NCI-H748 (cell line): Measurements from ENCODE around the gene TRIM7.
"Not testable (repeated sequence)": the region's sequence is repeated elsewhere in the genome, so short reads cannot be mapped to it uniquely, and the experiment has no call there.

Experiments used
- DNase-seq: peaks from one replicate; lab custom pipeline; 2025; ENCODE audit not compliant: unreplicated experiment; lab: John Stamatoyannopoulos, UW

Gene TRIM7

DNA sequence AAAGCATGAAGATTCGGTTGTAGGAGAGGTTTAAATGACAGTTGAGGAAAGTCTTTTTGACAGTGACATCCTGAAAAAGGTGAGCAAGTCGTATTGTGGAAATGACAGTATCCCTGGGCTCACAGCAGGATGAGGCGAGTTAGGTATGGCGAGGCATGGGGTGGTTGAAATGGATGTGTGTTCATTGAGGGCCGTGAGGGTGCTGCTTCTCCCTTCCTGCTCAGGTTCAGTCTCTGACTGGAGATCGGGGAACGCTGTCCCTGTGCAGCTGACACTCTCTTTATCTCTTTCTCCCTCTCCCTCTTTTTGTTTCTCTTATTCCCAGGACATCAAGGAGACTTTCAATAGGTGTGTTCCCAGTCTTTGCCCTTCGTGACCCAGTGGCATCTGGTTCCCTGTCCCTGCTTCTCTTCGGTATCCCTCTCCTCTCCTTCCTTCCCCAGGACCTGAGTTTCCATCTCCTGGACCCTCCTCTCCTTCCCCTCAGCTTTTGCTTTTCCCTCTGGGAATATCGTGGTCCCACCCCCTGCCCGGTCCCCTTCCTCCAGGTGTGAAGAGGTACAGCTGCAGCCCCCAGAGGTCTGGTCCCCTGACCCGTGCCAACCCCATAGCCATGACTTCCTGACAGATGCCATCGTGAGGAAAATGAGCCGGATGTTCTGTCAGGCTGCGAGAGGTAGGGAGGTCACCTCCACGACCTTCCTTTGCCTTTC lies 28.2 kb upstream of the TRIM7 start:
- DNase-seq, result no peak

DNA sequence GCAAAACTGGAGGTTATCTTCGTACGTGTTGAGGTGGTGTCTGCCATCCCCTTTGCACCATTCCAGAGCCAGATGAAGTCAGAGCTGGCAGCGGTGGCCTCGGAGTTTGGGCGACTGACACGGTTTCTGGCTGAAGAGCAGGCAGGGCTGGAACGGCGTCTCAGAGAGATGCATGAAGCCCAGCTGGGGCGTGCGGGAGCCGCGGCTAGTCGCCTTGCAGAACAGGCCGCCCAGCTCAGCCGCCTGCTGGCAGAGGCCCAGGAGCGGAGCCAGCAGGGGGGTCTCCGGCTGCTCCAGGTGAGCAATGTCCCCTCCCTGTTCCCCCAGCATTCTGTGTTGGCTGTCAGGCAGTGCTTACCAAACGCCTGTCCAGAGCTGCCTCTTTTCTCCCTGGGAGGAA lies 27.6 kb upstream of the TRIM7 start:
- no peak for DNase-seq

DNA sequence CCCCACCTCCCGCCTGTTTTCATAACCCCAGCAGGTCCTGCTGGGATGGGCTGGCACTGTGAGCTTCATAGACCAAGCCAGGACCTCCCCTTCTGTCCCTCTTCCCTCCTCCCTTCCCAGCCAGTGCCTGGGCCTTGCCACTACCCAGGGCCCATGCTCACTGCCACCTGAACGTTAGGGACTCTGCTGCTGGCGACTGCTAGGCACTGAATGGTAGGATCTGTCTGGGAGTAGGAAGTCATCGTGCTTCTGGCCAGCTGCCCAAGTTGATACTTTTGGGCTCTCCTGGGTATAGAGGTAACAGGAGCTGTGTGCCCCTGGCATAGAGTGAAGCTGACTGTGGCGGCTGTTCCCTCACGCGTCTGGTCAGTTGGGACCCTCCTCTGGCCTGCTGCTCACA lies 26.4 kb upstream of the TRIM7 start:
- no peak for DNase-seq

DNA sequence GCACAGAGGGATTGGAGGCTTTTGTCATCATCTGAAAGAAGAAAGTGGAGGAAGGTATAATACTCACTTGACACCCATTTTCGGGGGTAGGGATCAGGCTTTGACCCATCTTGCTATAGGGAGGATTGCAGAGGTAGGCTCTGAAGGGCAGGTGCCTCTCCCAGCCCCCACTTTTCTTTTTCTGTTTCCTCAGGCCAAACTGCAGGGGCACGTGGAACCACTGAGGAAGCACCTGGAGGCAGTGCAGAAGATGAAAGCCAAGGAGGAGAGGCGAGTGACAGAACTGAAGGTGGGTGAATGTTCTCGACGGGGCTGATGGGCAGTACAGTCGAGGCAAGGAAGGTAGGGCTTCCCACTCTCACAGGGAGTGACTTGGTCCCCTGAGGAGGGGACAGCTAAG lies 25.6 kb upstream of the TRIM7 start:
- no peak for DNase-seq

DNA sequence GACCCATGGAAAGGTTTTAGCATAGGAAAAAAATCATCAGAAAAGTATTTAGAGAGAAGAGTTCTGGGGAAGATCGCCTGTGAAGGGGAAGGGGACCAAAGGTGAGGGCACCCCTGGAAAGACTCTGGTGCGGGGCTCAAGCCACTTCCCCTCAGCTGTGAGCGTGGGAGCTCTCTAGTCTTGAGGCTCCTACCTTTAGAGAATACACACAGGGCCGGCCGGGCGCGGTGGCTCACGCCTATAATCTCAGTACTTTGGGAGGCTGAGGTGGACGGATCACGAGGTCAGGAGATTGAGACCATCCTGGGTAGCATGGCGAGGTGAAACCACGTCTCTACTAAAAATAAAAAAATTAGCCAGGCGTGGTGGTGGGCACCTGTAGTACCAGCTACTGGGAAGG lies 25.0 kb upstream of the TRIM7 start:
- DNase-seq, result no peak

DNA sequence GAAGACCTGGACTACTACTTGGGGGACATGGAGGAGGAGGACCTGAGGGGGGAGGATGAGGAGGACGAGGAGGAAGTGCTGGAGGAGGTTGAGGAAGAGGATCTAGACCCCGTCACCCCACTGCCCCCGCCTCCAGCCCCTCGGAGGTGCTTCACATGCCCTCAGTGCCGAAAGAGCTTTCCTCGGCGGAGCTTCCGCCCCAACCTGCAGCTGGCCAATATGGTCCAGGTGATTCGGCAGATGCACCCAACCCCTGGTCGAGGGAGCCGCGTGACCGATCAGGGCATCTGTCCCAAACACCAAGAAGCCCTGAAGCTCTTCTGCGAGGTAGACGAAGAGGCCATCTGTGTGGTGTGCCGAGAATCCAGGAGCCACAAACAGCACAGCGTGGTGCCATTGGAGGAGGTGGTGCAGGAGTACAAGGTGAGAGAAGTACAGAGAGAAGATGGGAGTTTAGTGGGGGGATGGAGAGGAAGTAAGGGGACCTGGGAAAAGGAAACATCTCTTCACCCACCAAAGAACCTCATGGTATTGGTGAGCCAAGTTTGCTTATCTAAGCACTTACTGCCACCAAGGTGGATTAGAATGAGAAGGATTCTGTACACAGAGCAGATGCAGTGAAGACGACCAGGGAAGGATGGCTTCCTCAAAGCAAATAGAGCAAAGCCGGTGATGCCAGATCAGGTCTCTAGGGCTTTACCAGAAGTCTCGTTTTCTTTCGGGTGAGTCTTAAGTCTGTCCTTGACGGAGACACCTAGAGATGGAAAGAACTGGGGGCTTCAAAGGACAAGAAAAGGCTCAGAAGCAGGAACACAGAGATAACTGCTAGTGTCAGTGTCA lies 19.6 kb upstream of the TRIM7 start:
- no peak for DNase-seq

DNA sequence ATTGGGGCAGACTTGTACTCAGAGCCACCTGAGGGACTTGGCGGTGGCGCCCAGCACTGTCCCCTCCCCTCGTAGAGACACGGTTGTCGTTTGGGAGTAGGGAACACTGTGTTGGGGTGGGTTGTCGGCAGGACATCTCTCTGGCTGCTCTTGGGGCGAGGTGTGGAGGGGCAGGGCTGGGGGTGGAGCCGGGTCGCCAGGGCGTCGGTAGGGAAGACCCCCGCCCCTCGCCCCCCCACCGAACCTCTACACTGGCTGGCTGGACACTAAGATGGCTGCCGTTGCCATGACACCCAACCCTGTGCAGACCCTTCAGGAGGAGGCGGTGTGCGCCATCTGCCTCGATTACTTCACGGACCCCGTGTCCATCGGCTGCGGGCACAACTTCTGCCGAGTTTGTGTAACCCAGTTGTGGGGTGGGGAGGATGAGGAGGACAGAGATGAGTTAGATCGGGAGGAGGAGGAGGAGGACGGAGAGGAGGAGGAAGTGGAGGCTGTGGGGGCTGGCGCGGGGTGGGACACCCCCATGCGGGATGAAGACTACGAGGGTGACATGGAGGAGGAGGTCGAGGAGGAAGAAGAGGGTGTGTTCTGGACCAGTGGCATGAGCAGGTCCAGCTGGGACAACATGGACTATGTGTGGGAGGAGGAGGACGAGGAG lies 18.9 kb upstream of the TRIM7 start:
- DNase-seq, result no peak

DNA sequence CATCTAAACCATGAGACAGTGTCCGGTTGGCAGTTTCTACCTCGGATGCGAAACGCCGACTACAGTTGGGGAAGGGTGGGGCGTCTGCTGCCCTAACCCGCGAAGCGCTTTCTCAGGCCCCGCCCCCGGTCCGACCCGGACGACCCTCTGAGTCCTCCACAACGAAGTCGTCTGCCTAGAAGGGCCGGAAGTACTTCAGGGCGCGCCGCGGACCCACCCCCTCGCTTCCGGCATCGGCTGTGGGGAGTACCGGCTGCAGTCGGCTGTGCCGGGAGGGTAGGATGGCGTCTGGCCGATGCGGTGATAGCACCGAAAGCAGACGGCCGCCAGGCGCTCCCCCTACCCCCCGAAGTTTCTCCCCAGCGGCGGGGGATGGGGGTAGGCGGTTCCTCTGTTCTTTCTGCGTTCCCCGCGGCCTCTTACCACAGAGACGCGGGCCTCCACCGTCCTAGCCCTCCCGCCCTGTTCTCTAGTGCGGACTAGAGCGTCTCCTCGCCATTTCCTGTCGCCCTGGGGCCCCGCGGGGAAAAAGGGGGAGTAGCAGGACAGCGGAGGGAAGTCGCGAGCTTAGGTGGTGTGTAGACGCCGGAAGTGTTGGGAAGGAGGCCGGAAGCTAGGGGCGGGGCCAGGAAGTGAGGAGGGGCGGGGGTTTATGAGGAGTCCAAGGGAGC lies 18.2 kb upstream of the TRIM7 start, which contains the start of gene TRIM41:
Gene TRIM41, plus strand, starts transcription at position 224 of the 671 bp plus-strand sequence. CDS start 719 bp downstream, outside the sequence.
- DNase-seq, result no peak

DNA sequence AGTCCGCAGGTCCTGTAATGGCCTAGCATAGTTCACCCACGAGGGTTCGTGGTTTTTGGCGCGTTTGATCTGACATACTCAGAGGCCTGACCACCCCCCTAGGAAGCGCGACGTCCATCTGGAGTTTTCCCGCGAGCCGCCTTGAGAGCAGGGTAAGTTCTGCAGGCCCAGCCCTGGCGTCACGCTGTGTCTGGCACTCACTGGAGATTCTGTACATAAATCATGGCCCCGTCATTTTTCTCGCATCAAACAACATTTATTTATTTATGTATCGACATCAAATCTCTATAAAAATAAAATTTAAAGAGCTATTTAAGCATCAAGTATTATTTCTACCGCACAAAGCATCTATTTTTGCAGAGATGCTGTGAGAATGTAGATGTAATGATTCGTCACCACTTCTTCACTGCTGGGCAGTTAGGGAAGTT lies 17.6 kb upstream of the TRIM7 start:
- no peak for DNase-seq

DNA sequence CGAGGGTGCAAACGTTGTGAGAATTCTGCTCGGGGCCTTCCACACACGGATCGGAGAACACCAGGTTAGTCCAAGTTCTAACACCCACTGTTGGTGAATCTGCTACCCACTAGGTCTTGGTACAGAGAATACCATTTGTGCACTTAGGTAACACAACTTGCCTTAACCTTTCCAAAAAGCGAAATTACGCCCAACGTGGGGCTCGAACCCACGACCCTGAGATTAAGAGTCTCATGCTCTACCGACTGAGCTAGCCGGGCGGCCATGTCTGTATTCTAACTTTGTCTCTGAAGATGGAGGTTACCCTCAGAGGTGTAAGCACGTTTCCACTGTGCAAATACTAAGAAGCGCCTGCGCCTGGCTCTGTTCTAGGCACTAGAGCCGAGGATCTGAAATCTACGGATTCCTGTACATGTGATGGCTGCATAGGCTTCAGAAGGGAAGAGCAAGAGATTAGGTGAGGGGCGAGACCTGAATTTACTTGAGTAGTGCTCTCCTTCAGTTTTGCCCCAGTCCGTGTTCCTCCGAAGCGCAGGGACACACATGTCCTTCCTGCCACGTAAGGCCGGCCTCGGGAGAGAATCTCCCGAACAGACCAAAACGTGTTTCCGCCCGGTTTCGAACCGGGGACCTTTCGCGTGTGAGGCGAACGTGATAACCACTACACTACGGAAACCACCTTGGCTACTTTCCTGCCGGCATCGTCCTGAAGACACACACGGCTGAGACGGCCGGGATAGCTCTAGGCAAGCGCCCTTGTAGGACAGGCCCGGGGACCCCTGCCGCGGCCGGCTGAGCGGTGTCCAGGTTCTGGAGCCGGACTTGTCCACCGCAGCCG lies 17.0 kb upstream of the TRIM7 start:
- no peak for DNase-seq

DNA sequence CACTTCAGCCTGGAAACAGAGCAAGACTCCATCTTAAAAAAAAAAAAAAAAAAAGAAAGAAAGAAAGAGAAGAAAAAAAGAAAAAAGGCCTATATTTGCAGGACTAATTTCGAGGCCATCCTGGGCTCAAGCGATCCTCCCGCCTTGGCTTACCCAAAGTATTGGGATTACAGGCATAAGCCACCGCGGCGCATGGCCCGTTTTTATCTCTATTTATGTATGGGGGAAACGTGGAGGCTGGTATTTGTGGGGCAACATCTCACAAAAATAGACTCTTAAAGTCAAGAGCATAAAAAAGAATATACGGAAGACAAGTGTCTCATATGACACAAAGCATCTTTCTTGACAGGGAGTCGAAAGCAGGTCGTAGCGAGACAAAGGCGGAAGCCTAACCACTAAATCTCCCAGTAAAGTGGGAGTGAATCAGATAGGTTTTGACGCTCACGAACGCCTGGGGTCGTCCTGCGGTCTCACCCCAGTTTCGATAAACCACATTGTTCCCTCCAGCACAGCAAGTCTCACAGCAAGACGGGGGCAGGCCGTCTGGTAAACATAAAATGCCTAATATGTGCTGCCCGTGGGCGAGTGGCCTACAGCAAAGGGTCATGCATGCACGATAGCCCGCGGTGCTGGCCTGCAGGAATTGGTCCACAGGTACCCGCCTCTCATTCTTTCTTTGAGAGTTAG lies 16.3 kb upstream of the TRIM7 start:
- no peak for DNase-seq

DNA sequence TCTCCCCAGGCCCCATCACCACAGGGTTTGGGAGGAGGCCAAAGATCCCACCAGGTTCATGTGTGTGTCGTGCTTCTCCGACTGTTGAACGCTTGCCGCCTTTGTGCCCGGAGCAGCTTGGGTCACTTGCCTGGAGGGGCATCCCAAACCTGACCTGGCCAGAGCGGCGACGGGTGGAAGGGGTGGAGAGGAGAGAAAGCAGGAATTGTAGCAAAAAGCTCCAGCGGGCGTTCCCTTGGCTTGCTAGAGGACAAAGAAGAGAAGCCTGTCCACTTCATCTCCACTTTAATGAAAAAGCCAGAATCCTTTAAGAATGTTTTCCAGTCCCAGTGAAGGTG lies 15.2 kb upstream of the TRIM7 start:
- no peak for DNase-seq

DNA sequence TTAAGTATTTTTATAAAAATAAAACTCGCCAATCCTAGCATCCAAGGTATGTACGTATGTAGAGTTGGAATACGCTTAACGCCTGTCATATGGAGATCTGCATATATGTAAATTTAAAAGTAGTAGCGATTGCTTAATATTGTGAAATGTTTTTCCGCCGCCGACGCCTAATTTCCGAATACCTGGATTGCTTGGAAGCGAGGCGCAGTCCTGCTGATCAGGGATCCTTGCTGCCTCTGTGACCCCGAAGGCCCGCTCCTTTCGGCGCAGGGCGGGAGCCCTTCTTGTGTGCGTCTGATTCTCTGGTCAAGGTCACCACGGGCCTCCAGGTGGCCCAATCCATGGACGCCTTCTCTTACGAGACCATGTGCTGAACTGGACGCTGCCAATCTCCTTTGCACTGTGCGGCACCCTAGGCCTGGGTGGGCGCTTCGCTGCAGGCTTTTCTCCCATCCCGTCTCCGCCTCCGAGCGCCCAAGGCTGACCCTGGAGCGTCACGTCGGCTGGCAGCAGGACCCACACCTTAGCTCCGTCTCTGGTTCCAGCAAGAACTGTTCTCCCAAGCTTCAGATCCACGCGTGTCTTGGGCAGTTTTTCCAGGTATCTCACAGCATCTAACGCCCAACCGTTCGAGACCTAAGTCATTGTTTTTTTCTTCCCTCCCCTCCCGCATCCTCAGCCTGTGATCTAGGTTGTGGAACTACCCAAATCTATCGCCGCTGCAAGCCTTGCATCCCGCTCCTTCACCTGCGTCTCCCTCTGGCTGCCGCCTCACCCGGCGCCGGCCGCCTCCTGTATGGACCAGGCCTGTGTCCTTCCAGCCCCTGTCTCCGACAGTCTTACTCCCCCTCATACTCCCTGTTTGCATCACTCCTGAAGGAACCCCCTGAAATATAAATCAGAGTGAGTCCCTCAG lies 14.5 kb upstream of the TRIM7 start:
- DNase-seq, result no peak

DNA sequence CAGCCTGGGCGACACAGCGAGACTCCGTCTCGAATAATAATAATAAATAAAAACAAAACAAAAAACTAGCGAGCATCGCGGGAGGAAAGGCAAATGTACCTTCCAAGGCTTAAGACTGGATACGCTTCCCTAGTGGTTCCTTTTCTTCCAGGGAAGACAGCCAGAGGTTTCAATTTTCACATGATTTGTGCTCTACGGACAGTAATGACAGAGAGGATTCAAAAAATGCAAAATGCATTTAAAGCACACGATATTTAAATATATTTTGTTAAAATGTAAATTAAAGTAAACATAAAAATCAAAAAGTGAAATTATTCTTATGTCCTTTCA lies 13.8 kb upstream of the TRIM7 start:
- DNase-seq, result no peak

DNA sequence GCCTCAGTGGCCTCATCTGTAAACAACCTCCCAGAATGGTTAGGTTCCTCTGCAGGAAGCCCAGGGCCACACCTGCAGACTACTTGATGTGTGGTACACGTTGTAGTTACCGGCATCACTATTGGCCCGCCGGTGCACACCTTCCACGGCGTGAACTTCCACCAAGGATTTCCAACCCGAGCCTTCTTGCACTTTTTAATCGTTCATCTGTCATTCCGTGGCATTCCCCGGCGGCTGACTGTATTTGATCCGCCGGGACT lies 12.7 kb upstream of the TRIM7 start:
- DNase-seq, result no peak

DNA sequence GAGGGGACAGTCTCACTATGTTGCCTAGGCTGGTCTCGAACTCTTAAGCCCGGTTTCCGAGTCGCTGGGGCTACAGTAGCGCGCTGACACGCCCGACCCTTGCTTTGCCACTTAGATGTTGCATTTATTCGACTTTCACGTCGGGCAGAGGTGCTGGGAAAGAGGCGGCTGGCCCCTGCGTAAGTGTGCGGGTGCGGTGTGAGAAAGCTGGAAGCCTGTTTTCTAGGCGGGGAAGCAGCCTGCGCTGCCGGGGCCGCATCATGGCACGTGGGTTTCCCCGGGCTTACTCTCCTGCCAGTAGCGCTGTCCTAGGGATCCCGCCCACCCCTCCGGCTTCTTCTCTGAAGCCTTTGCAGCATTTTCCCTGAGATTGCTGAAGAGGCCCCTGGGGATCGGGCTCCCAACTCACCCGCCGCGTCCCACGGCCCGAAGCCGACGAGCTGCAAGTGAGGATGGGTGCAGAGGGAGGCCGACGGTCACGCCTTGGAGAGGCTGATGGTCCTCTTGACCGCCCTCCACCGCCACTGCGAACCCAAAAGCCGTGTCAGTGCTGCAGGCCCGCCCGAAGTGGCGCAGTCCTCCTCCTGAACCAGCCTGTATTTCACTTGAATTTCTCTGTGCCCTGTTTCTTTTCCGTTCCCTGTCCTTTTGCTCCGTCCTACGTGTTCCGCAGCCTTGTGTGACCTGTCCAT lies 12.3 kb upstream of the TRIM7 start:
- no peak for DNase-seq

DNA sequence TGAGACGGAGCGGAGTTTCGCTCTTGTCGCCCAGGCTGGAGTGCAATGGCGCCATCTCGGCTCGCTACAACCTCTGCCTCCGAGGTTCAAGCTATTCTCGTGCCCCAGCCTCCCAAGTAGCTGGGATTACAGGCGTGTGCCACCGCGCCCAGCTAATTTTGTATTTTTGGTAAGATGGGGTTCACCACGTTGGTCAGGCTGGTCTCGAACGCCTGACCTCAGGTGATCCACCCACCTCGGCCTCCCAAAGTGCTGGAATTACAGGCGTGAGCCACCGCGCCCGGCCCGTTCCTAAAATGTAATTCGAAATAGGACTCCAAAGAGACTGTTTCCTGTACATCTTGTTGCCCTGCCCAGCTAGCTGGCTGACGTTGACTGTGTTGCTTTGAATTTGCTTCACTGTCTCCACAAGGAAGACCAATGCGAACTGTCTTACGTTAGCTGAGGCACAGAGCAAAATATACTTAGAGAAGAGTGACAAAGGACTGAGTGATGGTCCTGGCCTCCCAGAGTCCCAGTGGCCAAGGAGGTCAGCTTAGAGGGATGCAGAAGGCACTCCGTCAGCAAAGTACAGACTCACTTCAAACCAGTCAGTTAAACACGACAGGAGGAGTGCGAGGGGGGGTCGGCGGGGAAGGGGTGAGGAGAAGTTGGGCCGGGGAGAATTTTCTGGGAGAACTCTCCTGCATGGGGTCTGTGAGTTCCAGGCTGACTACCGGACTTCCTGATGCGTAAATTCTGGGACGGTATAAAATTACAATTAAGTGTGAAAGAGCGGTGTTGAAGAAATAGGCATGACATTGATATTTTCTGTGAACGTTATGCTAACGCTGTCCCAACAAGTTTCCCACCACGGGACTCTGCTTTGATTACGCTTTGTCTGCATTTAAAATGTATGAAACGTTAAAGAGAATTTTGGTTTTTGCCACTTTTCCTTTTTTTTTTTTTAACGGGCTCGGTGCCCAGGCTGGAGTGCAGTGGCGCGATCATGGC lies 11.3 kb upstream of the TRIM7 start:
- no peak for DNase-seq

DNA sequence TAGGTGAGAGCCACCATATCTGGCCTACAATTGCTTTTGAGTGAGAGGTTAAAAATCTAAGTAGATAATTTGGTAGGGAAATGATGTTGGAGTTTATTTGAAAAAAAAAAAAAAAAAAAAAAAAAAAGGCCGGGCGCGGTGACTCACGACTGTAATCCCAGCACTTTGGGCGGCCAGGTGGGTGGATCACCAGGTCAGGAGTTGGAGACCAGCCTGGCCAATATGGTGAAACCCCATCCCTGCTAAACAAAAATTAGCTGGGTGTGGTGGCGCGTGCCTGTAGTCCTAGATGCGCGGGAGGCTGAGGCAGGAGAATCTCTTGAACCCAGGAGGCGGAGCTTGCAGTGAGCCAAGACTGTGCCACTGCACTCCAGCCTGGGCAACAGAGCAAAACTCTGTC lies 9.3 kb upstream of the TRIM7 start:
- not testable (repeated sequence) for DNase-seq
